ENCODE results near the gene IRF4.

- TF ChIP-seq, protein P1, sequence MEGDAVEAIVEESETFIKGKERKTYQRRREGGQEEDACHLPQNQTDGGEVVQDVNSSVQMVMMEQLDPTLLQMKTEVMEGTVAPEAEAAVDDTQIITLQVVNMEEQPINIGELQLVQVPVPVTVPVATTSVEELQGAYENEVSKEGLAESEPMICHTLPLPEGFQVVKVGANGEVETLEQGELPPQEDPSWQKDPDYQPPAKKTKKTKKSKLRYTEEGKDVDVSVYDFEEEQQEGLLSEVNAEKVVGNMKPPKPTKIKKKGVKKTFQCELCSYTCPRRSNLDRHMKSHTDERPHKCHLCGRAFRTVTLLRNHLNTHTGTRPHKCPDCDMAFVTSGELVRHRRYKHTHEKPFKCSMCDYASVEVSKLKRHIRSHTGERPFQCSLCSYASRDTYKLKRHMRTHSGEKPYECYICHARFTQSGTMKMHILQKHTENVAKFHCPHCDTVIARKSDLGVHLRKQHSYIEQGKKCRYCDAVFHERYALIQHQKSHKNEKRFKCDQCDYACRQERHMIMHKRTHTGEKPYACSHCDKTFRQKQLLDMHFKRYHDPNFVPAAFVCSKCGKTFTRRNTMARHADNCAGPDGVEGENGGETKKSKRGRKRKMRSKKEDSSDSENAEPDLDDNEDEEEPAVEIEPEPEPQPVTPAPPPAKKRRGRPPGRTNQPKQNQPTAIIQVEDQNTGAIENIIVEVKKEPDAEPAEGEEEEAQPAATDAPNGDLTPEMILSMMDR (conservative IDR thresholded peaks at IDR 0.05; ENCODE audit: low read length), result no peak
- no peak for TF ChIP-seq EZH2phosphoT487 (IDR thresholded peaks at IDR 0.05; ENCODE audit: borderline replicate concordance)
Observed at GRCh38 chr6:357261-357790, 34.2 kb upstream of the IRF4 start.

Measured in Loucy (cell line).